NT2/D1 (cell line): Measurements from ENCODE around the gene SSTR1.

Source experiments
- YY1 ChIP-seq: IDR thresholded peaks from 2 replicates; pipeline ENCODE4 v1.6.1; 2011; ENCODE audit not compliant: insufficient read length, insufficient read depth
- ZNF274 ChIP-seq: IDR thresholded peaks from 2 replicates; pipeline ENCODE4 v1.6.1; 2011; ENCODE audit warnings: mild to moderate bottlenecking, low read depth, low read length

DNA sequence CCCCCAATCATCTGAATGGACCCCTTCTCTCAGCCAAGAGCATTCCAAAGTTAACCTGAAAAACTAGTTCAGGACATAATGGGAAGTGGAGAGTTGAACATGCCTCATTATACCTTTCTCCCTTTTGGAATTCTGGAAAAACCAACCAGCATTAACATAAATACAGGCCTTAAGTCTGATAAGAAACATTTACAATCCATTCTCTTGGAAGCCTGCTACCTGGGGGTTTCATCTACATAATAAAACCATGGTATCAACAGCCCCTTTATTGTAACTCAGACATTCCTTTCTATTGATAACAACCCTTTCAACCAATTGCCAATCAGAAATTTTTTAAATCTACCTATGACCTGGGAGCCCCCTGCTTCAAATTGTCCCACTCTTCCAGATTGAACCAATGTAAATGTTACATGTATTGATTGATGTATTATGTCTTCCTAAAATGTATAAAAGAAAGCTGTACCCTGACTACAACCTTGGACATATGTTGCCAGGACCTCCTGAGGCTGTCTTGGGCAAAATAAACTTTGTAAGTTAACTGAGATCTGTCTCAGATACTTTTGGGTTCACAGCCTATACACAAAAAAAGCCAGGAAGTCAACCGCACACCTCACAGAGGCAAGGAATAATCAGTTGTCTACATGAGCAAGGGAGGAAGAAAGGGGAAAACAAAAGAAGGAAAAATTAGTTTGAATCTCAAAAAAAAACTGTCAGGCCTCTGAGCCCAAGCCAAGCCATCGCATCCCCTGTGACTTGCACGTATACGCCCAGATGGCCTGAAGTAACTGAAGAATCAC, 17.6 kb upstream of the SSTR1 start:
- TF ChIP-seq YY1 (no peak), ZNF274 (no peak)
